ENCODE measurements around the gene SLC25A28.
A peak's percentile ranks its signal among the peaks of the same experiment; 100 is the strongest.

SLC25A28 gene

GRCh38 chr10:99619851-99620710 lies at the start of gene SLC25A28:
Gene SLC25A28, minus strand, starts transcription at chr10:99620439. Its CDS starts 104 bp downstream, at chr10:99620335.
- FAIRE-seq (no peak), DNase-seq (ENCODE audit: low spot score) (peak; percentile 96)

- DNase-seq (ENCODE audit: low spot score) (peak; percentile 20), FAIRE-seq (no peak)
Observed at GRCh38 chr10:99667108-99667751, 47.0 kb upstream of the SLC25A28 start.

- DNase-seq (ENCODE audit: low spot score) (no peak), FAIRE-seq (no peak)
Observed at GRCh38 chr10:99665304-99665703, 45.1 kb upstream of the SLC25A28 start.

- no peak for FAIRE-seq
- peak; percentile 35 for DNase-seq (ENCODE audit: low spot score)
Observed at GRCh38 chr10:99661377-99661763, 41.1 kb upstream of the SLC25A28 start.

- DNase-seq (ENCODE audit: low spot score), result no peak
- no peak for FAIRE-seq
Observed at GRCh38 chr10:99660662-99661376, 40.6 kb upstream of the SLC25A28 start.

GRCh38 chr10:99659868-99660366 lies 39.7 kb upstream of the SLC25A28 start:
- peak; percentile 13 for DNase-seq (ENCODE audit: low spot score)
- FAIRE-seq, result no peak

- DNase-seq (ENCODE audit: low spot score) (peak; percentile 99), FAIRE-seq (peak; percentile 32)
Observed at GRCh38 chr10:99659031-99659867, 39.0 kb upstream of the SLC25A28 start, which contains the start of gene ENTPD7. Gene ENTPD7, plus strand, starts transcription at chr10:99659509. Its CDS starts 448 bp downstream, at chr10:99659957.

- FAIRE-seq, result no peak
- peak; percentile 13 for DNase-seq (ENCODE audit: low spot score)
Observed at GRCh38 chr10:99658622-99659030, 38.4 kb upstream of the SLC25A28 start.

- FAIRE-seq (no peak), DNase-seq (ENCODE audit: low spot score) (no peak)
Observed at GRCh38 chr10:99656199-99657064, 36.2 kb upstream of the SLC25A28 start.

GRCh38 chr10:99654390-99655175 lies 34.3 kb upstream of the SLC25A28 start:
- no peak for FAIRE-seq

GRCh38 chr10:99652800-99653390 lies 32.7 kb upstream of the SLC25A28 start:
- DNase-seq (ENCODE audit: low spot score), result no peak
- no peak for FAIRE-seq

More at GRCh38 chr10:99654390-99655175, 34.3 kb upstream of the SLC25A28 start:
- no peak for DNase-seq (ENCODE audit: low spot score)

GRCh38 chr10:99648717-99649116 lies 28.5 kb upstream of the SLC25A28 start:
- FAIRE-seq, result no peak

GRCh38 chr10:99647601-99648151 lies 27.4 kb upstream of the SLC25A28 start:
- no peak for DNase-seq (ENCODE audit: low spot score)

More at GRCh38 chr10:99648717-99649116, 28.5 kb upstream of the SLC25A28 start:
- no peak for DNase-seq (ENCODE audit: low spot score)

GRCh38 chr10:99633832-99634231 lies 13.6 kb upstream of the SLC25A28 start:
- no peak for DNase-seq (ENCODE audit: low spot score)
- FAIRE-seq, result no peak

More at GRCh38 chr10:99647601-99648151, 27.4 kb upstream of the SLC25A28 start:
- FAIRE-seq, result no peak

GRCh38 chr10:99631496-99631895 lies 11.3 kb upstream of the SLC25A28 start:
- DNase-seq (ENCODE audit: low spot score) (no peak), FAIRE-seq (no peak)

GRCh38 chr10:99630991-99631390 lies 10.8 kb upstream of the SLC25A28 start:
- FAIRE-seq (no peak), DNase-seq (ENCODE audit: low spot score) (no peak)

GRCh38 chr10:99630433-99630832 lies 10.2 kb upstream of the SLC25A28 start:
- FAIRE-seq (no peak), DNase-seq (ENCODE audit: low spot score) (peak; percentile 13)

- DNase-seq (ENCODE audit: low spot score) (no peak), FAIRE-seq (no peak)
Observed at GRCh38 chr10:99629625-99629978, 9.4 kb upstream of the SLC25A28 start.
